HG02840 (cell line): Measurements from ENCODE around the gene SPDYA.
"Not testable (repeated sequence)": the region's sequence is repeated elsewhere in the genome, so short reads cannot be mapped to it uniquely, and the experiment has no call there.

ENCODE experiments used
- ATAC-seq: cut with Tn5 transposase; IDR thresholded peaks from one replicate; pipeline ENCODE4 v1.9.1; 2021; ENCODE audit warnings: mild to moderate bottlenecking, moderate library complexity, moderate number of reproducible peaks; ENCODE audit not compliant: unreplicated experiment, low FRiP score

Gene SPDYA

GRCh38 chr2:28810384-28811285 lies at the start of gene SPDYA:
Gene SPDYA, plus strand, starts transcription at chr2:28810834. Its CDS starts 5,181 bp downstream, at chr2:28816015.
- ATAC-seq = peak; percentile 77

GRCh38 chr2:28761420-28761819 lies 49.2 kb upstream of the SPDYA start:
- ATAC-seq = no peak

GRCh38 chr2:28764909-28765711 lies 45.5 kb upstream of the SPDYA start:
- no peak for ATAC-seq

GRCh38 chr2:28766070-28766469 lies 44.6 kb upstream of the SPDYA start:
- no peak for ATAC-seq

- ATAC-seq = no peak
These were observed 43.3 kb upstream of the SPDYA start for GRCh38 chr2:28767337-28767736.

GRCh38 chr2:28768422-28768821 lies 42.2 kb upstream of the SPDYA start:
- no peak for ATAC-seq

GRCh38 chr2:28768952-28769351 lies 41.7 kb upstream of the SPDYA start:
- no peak for ATAC-seq

GRCh38 chr2:28772351-28772750 lies 38.3 kb upstream of the SPDYA start:
- ATAC-seq = no peak

- no peak for ATAC-seq
These were observed 34.2 kb upstream of the SPDYA start for GRCh38 chr2:28776471-28776870.

- no peak for ATAC-seq
These were observed 32.2 kb upstream of the SPDYA start for GRCh38 chr2:28778392-28778791.

- ATAC-seq = no peak
These were observed 31.6 kb upstream of the SPDYA start for GRCh38 chr2:28779001-28779400.

- ATAC-seq = no peak
These were observed 30.1 kb upstream of the SPDYA start for GRCh38 chr2:28780496-28780895.

GRCh38 chr2:28782423-28782822 lies 28.2 kb upstream of the SPDYA start:
- ATAC-seq = no peak

- not testable (repeated sequence) for ATAC-seq
These were observed 26.1 kb upstream of the SPDYA start for GRCh38 chr2:28784570-28784969.

- ATAC-seq = no peak
These were observed 14.0 kb upstream of the SPDYA start for GRCh38 chr2:28796620-28797019.

- no peak for ATAC-seq
These were observed 8.9 kb upstream of the SPDYA start for GRCh38 chr2:28801726-28802125.

GRCh38 chr2:28802975-28803429 lies 7.6 kb upstream of the SPDYA start:
- ATAC-seq = no peak

- ATAC-seq = no peak
These were observed 707 bp upstream of the SPDYA start for GRCh38 chr2:28809927-28810326.

- ATAC-seq = no peak
These were observed 7.4 kb downstream of the SPDYA start for GRCh38 chr2:28818053-28818452.

GRCh38 chr2:28821295-28821958 lies 10.8 kb downstream of the SPDYA start:
- ATAC-seq = no peak

- no peak for ATAC-seq
These were observed 11.4 kb downstream of the SPDYA start for GRCh38 chr2:28822036-28822435.
